ENCODE results near the gene SLU7.

- TF ChIP-seq CTCF (IDR thresholded peaks at IDR 0.05) (no peak), EZH2 (IDR thresholded peaks at IDR 0.05) (no peak)
Measured at GRCh38 chr5:160363211-160363610, 55.7 kb downstream of the SLU7 start.
